NK-92 treated with Interleukin-12 subunit alpha and Interleukin-12 subunit beta, amount 100 ng/mL, for 24 hours (cell line): ENCODE data around the gene H1-8.
A peak's percentile ranks its signal among the peaks of the same experiment; 100 is the strongest.
"Not testable (repeated sequence)": the region's sequence is repeated elsewhere in the genome, so short reads cannot be mapped to it uniquely, and the experiment has no call there.

Source experiments
- DNase-seq: peaks from one replicate; lab custom pipeline; 2025; lab: John Stamatoyannopoulos, UW

H1-8 gene

DNA sequence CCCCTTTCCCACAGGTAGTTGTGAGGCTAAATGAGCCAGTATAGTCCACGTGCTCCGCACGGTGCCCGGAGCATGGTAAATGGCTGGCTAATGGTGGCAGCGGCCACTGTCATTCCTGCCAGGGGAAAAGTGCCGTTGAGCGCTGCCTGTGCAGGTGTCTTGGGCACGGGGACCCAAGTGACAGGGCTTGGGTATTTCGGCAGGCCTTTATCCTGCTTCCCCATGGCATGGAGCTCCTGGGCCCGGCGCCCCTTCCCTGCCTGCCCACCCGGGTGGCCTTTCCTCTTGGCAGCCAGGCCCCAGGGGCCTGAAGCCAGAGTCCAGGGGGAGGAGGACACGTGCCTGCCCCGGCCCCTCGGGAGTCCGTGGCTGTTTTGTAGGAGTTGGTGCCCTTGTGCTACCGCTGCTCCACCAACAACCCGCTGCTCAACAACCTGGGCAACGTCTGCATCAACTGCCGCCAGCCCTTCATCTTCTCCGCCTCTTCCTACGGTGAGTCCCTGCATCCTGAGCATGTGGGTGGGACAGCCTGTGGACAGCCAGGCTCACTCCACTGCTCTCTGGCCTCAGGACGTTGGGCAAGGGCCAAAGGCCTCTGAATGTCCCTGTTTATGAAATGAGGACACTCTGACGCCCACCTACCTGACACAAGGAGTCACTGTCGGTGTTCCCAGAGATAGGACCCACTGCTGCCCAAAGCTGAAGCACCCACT lies 27.7 kb upstream of the H1-8 start:
- DNase-seq: not testable (repeated sequence)

DNA sequence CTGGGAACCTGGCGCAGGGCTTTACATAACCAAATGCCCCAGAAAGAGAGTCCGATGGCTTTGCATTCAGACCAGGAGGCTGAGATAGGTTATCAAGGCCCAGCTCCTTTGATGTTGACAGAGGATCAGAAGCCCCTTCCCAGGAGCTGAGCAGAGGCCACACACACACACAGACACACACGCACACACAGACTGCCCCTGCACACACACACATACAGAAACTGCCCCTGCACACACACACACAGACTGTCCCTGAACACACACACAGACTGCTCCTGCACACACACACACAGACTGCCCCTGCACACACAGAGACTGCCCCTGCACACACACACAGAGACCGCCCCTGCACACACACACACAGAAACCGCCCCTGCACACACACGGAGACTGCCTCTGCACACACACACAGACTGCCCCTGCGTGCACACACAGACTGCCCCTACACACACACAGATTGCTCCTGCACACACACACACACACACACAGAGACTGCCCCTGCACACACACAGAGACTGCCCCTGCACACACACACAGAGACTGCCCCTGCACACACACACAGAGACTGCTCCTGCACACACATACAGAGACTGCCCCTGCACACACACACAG lies 27.0 kb upstream of the H1-8 start:
- not testable (repeated sequence) for DNase-seq

DNA sequence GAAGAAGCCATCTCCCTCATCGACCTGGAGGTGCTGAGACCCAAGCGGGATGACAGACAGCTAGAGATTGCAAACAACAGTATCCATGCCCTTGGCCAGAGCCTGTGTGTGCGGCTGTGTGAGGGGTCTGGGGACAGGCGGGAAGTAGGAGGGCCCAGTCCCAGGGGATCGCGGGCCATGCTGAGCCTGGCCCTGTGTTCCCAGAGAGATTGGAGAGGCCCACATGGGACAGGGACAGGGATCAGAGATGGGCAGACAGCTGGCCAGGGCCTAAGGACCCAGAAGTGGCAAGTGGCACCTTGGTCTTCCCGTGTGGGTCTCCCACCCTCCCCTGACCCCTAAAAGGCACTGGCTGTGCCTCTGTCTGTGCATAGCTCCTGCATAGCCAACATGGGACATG lies 25.5 kb upstream of the H1-8 start:
- no peak for DNase-seq

DNA sequence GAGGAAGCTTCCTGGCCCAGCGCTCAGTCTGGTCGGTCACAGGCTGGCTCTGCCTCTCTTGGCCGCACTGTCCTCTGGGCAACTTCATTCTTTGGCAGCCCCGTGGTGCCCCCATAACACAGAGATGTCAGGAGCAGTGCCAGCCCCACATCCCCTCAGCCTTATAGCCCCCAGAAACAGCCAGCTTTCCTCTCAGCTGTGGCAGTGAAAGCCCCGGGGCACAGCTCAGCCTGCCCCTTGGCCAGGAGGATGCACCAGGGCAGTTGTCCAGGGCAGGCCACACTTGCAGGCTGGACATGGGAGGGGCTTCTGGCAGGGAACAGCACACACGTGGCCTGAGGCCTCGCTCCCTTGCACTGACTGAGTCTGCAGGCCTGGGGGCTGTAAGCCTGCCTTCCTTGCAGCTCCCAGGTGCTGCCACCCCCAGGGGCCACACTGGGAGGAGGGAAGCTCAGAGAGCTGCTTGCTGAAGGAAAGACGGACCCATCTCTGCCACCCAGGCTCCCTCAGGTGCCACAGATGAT lies 24.9 kb upstream of the H1-8 start:
- DNase-seq: no peak

DNA sequence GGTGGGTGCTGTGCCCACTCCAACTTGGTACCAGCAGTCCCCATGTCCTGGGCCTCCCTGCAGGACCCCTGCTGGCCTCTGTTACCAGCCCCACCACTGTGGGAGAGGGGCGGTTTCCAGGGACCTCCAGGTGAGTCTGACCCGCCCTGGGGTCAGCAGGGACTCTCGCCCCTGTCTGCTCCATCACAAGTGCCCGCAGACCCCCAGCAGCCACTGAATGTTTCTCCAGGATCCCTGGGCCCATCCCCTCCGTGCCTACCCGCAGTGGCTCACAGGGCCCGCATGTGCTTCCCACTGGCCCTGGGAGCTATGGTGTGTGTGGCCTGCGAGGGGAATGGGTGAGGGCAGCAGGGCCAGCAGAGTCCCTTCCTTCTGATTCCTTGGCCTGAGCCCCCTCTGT lies 24.4 kb upstream of the H1-8 start:
- DNase-seq: no peak

DNA sequence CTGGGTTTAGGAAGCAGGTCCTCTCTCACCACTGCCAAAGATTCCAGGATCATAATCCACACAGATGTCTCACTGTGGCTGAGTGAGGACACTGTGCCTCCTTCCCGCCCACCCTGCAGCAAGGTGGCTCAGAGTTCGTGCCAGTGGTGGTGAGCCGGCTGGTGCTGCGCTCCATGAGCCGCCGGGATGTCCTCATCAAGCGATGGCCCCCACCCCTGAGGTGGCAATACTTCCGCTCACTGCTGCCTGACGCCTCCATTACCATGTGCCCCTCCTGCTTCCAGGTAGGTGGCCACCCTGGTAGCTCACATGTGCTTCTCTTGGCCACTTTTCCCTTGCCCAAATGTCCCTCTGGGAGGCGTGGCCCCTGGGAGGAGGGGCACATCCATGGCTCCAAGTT lies 23.5 kb upstream of the H1-8 start:
- no peak for DNase-seq

DNA sequence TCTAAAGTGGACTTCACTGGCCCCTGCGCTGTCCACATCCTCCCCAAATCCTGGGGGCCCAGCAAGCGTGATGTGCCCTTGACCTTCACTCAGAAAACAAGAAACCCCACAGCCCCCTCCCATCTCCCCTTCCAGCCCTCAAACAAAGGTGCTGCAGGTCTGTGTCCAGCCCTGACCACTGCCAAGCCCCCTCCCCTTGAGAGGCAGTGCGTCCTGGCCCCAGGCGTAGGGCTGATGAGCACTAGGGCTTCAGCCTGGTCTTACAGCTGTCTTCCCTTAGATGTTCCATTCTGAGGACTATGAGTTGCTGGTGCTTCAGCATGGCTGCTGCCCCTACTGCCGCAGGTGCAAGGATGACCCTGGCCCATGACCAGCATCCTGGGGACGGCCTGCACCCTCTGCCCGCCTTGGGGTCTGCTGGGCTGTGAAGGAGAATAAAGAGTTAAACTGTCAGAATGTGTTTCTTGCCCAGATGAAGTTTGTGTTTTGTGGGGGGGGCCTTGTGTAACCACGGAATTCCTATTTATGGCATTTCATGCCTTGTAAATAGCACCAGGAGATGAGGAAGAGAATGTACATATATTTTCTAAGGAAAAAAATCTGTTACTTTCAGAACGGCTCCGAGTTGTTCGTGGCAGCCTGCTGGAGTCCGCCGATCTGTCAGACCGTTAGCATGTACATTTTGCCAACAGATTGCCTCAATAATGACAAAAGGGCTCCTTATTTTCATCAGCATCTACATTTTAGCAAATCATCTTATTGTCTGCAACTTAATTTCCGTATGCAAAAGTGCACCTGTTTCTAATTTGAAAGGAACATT lies 22.9 kb upstream of the H1-8 start:
- no peak for DNase-seq

DNA sequence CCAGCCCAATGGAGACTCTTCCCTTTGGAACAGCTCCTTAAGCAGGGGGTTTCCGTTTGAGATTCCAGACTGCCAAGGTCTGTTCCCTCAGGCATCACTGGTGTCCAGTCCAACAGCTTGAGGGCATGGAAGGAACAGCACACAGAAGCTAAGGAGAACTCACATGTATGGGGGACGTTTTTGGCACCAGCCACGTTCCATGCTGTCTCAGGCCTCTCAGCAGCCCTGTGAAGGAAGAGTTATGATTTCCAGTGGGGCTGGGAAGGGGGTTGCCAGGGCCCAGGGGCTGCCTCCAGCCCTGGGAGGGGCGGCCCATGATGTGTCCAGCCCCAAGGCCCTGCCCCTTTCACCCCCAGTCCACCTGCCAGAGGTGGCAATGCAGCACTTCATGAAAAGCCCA lies 22.0 kb upstream of the H1-8 start:
- no peak for DNase-seq

DNA sequence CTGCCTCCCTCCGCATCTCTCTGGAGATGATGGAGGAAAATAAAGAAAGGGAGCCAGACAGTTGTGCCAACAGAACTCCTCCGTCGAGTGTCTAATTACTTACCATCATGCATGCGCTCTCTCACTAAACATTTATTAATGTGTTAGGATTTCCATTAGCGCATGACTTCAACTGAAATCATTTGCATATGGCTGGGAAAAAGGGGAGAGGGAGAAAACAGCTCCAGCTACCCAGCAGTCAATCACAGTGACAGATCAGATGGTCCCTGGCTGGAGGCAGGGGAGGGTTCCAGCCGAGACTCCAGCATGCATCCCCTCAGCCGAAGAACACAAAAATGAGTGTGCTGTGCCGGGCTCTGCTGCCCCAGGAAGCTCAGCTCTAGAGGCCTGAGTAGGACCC lies 21.4 kb upstream of the H1-8 start:
- DNase-seq: no peak

DNA sequence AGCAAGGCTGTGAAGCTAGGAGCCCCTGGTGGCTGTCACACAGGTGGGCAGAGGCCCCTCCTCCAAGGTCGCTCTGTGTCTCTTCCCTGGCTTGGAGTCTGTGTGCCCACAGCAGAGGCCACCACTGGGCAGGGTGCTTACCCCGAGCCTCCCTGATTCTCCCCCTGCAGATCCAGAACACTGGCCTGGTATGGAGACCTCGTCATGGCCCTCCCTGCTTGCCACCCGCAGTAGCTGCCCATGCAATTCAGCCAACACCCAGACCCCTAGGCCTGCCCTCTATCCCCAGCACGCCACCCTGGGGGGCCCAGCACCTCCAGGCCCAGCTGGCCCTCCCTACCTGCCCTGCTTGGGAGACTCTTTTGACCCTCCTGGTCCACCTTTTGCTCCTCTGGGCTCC lies 20.0 kb upstream of the H1-8 start:
- no peak for DNase-seq

DNA sequence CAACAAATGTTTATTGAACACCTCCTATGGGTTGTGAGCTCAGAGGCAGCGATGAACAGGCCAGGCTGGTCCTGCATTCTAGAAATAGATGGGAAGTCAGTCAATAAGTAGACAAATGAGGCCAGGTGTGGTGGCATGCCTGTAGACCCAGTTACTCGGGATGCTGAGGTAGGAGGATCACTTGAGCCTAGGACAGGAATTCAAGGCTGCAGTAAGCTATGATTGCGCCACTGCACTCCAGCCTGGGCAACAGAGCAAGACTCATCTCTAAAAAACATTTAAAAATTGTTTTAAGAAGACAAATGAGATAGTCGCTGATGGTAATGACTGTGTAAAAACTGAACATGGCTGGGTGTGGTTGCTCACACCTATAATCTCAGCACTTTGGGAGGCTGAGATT lies 18.9 kb upstream of the H1-8 start:
- DNase-seq: no peak

DNA sequence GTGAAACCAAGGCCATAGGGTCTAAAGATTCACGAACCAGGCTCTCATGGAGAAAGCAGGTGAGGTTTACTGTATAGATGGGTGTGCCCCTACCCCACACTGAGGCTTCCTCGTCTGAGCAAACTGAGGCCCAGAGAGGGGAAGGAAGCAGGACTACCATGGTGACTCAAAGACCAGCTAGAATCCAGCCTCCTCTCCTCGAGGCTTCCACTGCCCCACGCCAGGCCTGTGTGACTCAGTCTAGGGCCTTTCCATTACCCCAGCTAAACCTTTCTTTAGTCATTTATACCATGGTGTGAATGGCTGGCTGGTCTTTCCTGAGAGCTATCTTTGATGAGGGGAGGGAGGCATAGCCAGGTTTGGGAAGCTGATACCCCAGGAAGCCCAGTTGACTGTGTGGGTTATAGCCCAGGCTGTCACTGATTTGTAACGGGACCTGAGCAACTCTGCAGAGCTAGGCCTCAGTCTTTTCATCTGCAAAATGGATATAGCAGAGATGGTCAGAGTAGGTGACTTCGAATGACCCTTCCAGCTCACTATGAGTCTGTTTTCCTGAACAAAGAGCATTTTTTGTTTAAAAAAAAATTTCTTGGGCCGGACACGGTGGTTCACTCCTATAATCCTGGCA lies 17.5 kb upstream of the H1-8 start:
- DNase-seq: peak; percentile 12

DNA sequence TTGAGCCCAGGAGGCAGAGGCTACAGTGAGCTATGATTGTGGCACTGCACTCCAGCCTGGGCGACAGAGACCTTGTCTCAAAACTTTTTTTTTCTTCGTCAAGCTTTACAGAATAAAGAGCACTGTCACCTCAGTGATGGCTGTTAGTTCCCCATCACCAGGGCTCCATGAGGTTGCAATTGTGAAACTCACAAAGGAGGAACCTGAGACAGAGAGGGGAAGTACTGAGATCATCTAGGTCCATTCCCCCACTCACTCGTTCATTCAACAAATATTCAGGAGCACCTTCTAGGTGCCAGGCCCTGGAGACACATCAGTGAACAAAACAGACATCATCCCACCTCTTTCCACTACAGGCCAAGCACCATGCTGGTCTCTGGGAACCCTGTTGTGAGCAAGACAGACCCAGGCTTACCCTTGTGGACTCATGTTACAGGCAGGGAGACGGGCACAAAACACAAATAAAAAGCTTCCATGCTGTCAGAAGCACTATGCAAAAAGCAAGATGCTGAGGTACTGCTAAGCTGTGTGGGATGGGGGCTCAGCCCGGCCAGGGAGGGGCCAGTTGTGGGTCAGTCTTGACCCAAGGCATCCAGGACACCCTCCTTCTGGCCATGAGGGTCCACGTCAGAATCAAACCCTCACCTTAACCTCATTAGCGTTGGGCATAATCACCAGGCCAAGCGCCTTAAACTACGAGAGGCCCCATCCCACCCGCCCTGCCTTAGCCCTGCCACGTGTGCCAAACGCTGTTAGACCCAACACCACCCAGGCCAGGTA lies 16.7 kb upstream of the H1-8 start:
- DNase-seq: no peak

DNA sequence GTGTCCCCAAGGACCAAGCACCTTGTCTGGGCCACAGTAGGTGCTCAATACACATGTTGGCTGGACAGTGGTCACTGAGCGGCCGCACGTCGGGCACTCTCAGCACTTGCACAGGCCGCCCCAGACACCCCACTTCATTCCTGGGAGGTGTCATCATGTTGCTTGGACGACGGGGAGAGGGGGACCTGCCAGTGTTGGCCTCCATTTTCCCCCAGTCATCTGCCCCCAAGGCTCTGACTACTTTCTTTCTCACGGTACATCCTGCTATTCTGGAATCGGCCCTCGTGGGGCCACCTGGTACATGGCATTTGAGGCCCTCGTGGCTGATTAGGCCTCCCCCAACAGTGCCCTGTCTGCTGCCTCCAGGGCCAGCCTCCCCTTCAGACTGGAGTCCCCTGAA lies 15.7 kb upstream of the H1-8 start:
- DNase-seq: no peak

DNA sequence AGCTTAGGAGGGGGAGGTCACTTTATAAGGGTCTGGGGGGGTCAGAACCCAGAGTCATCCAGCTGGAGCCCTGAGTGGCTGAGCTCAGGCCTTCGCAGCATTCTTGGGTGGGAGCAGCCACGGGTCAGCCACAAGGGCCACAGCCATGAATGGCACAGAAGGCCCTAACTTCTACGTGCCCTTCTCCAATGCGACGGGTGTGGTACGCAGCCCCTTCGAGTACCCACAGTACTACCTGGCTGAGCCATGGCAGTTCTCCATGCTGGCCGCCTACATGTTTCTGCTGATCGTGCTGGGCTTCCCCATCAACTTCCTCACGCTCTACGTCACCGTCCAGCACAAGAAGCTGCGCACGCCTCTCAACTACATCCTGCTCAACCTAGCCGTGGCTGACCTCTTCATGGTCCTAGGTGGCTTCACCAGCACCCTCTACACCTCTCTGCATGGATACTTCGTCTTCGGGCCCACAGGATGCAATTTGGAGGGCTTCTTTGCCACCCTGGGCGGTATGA lies 14.3 kb upstream of the H1-8 start, which contains the start of gene RHO:
RHO (plus strand) TSS at position 51 of the 512 bp plus-strand sequence; CDS start at position 146, 95 bp downstream.
- DNase-seq: no peak

DNA sequence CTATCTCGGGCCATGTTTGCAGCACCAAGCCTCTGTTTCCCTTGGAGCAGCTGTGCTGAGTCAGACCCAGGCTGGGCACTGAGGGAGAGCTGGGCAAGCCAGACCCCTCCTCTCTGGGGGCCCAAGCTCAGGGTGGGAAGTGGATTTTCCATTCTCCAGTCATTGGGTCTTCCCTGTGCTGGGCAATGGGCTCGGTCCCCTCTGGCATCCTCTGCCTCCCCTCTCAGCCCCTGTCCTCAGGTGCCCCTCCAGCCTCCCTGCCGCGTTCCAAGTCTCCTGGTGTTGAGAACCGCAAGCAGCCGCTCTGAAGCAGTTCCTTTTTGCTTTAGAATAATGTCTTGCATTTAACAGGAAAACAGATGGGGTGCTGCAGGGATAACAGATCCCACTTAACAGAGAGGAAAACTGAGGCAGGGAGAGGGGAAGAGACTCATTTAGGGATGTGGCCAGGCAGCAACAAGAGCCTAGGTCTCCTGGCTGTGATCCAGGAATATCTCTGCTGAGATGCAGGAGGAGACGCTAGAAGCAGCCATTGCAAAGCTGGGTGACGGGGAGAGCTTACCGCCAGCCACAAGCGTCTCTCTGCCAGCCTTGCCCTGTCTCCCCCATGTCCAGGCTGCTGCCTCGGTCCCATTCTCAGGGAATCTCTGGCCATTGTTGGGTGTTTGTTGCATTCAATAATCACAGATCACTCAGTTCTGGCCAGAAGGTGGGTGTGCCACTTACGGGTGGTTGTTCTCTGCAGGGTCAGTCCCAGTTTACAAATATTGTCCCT lies 13.4 kb upstream of the H1-8 start:
- DNase-seq: no peak

DNA sequence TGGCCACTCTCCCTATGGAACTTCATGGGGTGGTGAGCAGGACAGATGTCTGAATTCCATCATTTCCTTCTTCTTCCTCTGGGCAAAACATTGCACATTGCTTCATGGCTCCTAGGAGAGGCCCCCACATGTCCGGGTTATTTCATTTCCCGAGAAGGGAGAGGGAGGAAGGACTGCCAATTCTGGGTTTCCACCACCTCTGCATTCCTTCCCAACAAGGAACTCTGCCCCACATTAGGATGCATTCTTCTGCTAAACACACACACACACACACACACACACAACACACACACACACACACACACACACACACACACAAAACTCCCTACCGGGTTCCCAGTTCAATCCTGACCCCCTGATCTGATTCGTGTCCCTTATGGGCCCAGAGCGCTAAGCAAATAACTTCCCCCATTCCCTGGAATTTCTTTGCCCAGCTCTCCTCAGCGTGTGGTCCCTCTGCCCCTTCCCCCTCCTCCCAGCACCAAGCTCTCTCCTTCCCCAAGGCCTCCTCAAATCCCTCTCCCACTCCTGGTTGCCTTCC lies 12.7 kb upstream of the H1-8 start:
- no peak for DNase-seq

DNA sequence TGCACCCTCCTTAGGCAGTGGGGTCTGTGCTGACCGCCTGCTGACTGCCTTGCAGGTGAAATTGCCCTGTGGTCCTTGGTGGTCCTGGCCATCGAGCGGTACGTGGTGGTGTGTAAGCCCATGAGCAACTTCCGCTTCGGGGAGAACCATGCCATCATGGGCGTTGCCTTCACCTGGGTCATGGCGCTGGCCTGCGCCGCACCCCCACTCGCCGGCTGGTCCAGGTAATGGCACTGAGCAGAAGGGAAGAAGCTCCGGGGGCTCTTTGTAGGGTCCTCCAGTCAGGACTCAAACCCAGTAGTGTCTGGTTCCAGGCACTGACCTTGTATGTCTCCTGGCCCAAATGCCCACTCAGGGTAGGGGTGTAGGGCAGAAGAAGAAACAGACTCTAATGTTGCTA lies 12.2 kb upstream of the H1-8 start:
- DNase-seq: no peak

DNA sequence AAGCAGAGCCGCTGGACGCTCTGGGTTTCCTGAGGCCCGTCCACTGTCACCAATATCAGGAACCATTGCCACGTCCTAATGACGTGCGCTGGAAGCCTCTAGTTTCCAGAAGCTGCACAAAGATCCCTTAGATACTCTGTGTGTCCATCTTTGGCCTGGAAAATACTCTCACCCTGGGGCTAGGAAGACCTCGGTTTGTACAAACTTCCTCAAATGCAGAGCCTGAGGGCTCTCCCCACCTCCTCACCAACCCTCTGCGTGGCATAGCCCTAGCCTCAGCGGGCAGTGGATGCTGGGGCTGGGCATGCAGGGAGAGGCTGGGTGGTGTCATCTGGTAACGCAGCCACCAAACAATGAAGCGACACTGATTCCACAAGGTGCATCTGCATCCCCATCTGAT lies 11.3 kb upstream of the H1-8 start:
- DNase-seq: no peak

DNA sequence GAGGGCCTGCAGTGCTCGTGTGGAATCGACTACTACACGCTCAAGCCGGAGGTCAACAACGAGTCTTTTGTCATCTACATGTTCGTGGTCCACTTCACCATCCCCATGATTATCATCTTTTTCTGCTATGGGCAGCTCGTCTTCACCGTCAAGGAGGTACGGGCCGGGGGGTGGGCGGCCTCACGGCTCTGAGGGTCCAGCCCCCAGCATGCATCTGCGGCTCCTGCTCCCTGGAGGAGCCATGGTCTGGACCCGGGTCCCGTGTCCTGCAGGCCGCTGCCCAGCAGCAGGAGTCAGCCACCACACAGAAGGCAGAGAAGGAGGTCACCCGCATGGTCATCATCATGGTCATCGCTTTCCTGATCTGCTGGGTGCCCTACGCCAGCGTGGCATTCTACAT lies 10.7 kb upstream of the H1-8 start:
- DNase-seq: no peak
